SK-N-SH treated with all-trans-retinoic acid at 6 μM for 48 hours (cell line): ENCODE data around the gene ZBED4.

Experiments used
- ATAC-seq: fragments of 200-7000 bp; cut with Tn5 transposase; 3 replicates; pipeline ENCODE4 v1.9.1; 2020; ENCODE audit warnings: mild to moderate bottlenecking, moderate library complexity
- ARNTL ChIP-seq: fragments of 450-650 bp; formaldehyde crosslinking; IDR thresholded peaks from 2 replicates; pipeline ENCODE4 v1.5.0; 2020; ENCODE audit warnings: low read depth, mild to moderate bottlenecking, moderate library complexity, borderline replicate concordance
- BACH2 ChIP-seq: fragments of 250-450 bp; sonication (Bioruptor Pico); IDR thresholded peaks from 2 replicates; pipeline ENCODE4 v1.9.0; 2021; ENCODE audit warnings: mild to moderate bottlenecking, borderline replicate concordance
- CSDC2 ChIP-seq: fragments of 250-450 bp; sonication (Bioruptor Pico); IDR thresholded peaks from 2 replicates; pipeline ENCODE4 v1.5.0; 2020; ENCODE audit warnings: mild to moderate bottlenecking, moderate library complexity
- ESRRG ChIP-seq: fragments of 250-450 bp; sonication (Bioruptor Pico); IDR thresholded peaks from 2 replicates; pipeline ENCODE4 v1.6.1; 2021; ENCODE audit warnings: mild to moderate bottlenecking
- GLIS3 ChIP-seq: fragments of 250-450 bp; sonication (Bioruptor Pico); IDR thresholded peaks from 2 replicates; pipeline ENCODE4 v1.5.0; 2020; ENCODE audit warnings: mild to moderate bottlenecking, moderate library complexity
- ISL1 ChIP-seq: fragments of 250-450 bp; sonication (Bioruptor Pico); IDR thresholded peaks from 2 replicates; pipeline ENCODE4 v2.1.2; 2022; ENCODE audit warnings: mild to moderate bottlenecking, moderate library complexity
- OSR1 ChIP-seq: fragments of 250-450 bp; sonication (Bioruptor Pico); IDR thresholded peaks from 2 replicates; pipeline ENCODE4 v1.8.0; 2022; ENCODE audit warnings: moderate library complexity, mild to moderate bottlenecking, inconsistent platforms
- PPARA ChIP-seq: fragments of 250-450 bp; sonication (Bioruptor Pico); IDR thresholded peaks from 2 replicates; pipeline ENCODE4 v1.5.0; 2020; ENCODE audit warnings: mild to moderate bottlenecking, borderline replicate concordance
- RARB ChIP-seq: fragments of 250-450 bp; sonication (Bioruptor Pico); IDR thresholded peaks from 2 replicates; pipeline ENCODE4 v1.8.0; 2021; ENCODE audit warnings: mild to moderate bottlenecking, moderate library complexity
- SNAI2 ChIP-seq: fragments of 250-450 bp; sonication (Bioruptor Pico); IDR thresholded peaks from 2 replicates; pipeline ENCODE4 v1.5.0; 2020; ENCODE audit warnings: mild to moderate bottlenecking, moderate library complexity
- TCF4 ChIP-seq: fragments of 250-450 bp; sonication (Bioruptor Pico); IDR thresholded peaks from 2 replicates; pipeline ENCODE4 v1.8.0; 2021; ENCODE audit warnings: mild to moderate bottlenecking, moderate library complexity, borderline replicate concordance
- TOX ChIP-seq: fragments of 250-450 bp; sonication (Bioruptor Pico); IDR thresholded peaks from 2 replicates; pipeline ENCODE4 v1.8.0; 2021; ENCODE audit warnings: mild to moderate bottlenecking, moderate library complexity, borderline replicate concordance
- ZC3H10 ChIP-seq: fragments of 250-450 bp; sonication (Bioruptor Pico); IDR thresholded peaks from 2 replicates; pipeline ENCODE4 v1.5.1; 2021; ENCODE audit warnings: mild to moderate bottlenecking, moderate library complexity
- ZFP3 ChIP-seq: fragments of 250-450 bp; sonication (Bioruptor Pico); IDR thresholded peaks from 2 replicates; pipeline ENCODE4 v1.5.0; 2020; ENCODE audit warnings: mild to moderate bottlenecking, moderate library complexity
- ZFP30 ChIP-seq: fragments of 450-650 bp; formaldehyde crosslinking; IDR thresholded peaks from 2 replicates; pipeline ENCODE4 v1.5.0; 2022; ENCODE audit warnings: mild to moderate bottlenecking, moderate library complexity
- ZNF565 ChIP-seq: fragments of 450-650 bp; formaldehyde crosslinking; conservative IDR thresholded peaks from 2 replicates; pipeline ENCODE4 v1.5.0; 2020; ENCODE audit warnings: low read depth, mild to moderate bottlenecking, moderate library complexity
- ZNF70 ChIP-seq: fragments of 450-650 bp; formaldehyde crosslinking; IDR thresholded peaks from 2 replicates; pipeline ENCODE4 v1.5.0; 2020; ENCODE audit warnings: mild to moderate bottlenecking, moderate library complexity
- ZNF8 ChIP-seq: fragments of 450-650 bp; formaldehyde crosslinking; IDR thresholded peaks from 2 replicates; pipeline ENCODE4 v1.5.0; 2020; ENCODE audit warnings: mild to moderate bottlenecking, moderate library complexity
- TF ChIP-seq, protein P1 (sequence below): fragments of 250-450 bp; sonication (Bioruptor Pico); IDR thresholded peaks from 2 replicates; pipeline ENCODE4 v1.5.0; 2020; ENCODE audit warnings: mild to moderate bottlenecking, moderate library complexity
- TF ChIP-seq, protein P2 (sequence below): fragments of 250-450 bp; sonication (Bioruptor Pico); IDR thresholded peaks from 2 replicates; pipeline ENCODE4 v1.8.0; 2021; ENCODE audit warnings: low read depth, mild to moderate bottlenecking, moderate library complexity, borderline replicate concordance
- TF ChIP-seq, protein P3 (sequence below): fragments of 250-450 bp; sonication (Bioruptor Pico); IDR thresholded peaks from 2 replicates; pipeline ENCODE4 v1.5.1; 2021; ENCODE audit warnings: mild to moderate bottlenecking, moderate library complexity

Gene ZBED4

DNA sequence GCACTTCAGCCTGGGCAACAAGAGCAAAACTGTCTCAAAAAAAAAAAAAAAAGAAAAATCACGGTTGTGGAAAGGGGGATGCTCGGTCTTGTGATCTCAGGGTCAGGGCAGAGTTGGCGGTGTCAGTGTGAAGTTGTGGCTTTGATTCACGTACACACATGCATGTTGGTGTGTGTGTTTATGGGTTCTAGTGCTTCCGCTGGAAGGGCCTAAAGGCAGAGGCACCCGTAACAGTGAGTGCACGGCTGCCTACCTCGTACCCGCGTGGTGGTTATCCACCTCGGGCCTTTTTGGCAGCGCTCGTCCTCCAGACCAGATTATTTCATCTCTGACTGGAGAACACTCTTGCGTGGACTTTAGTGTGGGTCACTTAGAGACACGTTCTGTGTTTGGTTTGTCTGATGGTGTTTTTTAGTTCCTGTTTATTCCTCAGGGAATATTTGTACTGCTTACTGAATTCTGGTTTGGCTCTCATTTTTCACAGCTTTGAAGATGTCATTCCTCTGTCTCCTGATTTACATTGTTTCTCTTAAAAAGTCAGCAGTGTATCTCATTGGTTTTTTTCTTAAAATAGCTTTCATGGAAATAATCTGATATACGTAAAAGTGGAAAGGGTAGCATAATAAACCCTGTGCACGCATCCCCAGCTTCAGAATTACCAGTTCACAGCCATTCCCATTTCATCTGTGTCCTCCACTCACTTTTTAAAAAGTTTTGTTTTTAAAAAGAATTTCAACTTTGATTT, 15.6 kb downstream of the ZBED4 start:
- TF ChIP-seq ISL1 (CRISPR knock-in tag): no peak
- no peak for TF ChIP-seq RARB (CRISPR knock-in tag)
- no peak for TF ChIP-seq GLIS3 (CRISPR knock-in tag)
- no peak for TF ChIP-seq ESRRG (CRISPR knock-in tag)
- TF ChIP-seq, protein P1, sequence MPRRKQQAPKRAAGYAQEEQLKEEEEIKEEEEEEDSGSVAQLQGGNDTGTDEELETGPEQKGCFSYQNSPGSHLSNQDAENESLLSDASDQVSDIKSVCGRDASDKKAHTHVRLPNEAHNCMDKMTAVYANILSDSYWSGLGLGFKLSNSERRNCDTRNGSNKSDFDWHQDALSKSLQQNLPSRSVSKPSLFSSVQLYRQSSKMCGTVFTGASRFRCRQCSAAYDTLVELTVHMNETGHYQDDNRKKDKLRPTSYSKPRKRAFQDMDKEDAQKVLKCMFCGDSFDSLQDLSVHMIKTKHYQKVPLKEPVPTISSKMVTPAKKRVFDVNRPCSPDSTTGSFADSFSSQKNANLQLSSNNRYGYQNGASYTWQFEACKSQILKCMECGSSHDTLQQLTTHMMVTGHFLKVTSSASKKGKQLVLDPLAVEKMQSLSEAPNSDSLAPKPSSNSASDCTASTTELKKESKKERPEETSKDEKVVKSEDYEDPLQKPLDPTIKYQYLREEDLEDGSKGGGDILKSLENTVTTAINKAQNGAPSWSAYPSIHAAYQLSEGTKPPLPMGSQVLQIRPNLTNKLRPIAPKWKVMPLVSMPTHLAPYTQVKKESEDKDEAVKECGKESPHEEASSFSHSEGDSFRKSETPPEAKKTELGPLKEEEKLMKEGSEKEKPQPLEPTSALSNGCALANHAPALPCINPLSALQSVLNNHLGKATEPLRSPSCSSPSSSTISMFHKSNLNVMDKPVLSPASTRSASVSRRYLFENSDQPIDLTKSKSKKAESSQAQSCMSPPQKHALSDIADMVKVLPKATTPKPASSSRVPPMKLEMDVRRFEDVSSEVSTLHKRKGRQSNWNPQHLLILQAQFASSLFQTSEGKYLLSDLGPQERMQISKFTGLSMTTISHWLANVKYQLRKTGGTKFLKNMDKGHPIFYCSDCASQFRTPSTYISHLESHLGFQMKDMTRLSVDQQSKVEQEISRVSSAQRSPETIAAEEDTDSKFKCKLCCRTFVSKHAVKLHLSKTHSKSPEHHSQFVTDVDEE (CRISPR knock-in tag): no peak
- TF ChIP-seq PPARA (CRISPR knock-in tag): no peak
- TF ChIP-seq ZNF70: no peak
- TF ChIP-seq, protein P2, sequence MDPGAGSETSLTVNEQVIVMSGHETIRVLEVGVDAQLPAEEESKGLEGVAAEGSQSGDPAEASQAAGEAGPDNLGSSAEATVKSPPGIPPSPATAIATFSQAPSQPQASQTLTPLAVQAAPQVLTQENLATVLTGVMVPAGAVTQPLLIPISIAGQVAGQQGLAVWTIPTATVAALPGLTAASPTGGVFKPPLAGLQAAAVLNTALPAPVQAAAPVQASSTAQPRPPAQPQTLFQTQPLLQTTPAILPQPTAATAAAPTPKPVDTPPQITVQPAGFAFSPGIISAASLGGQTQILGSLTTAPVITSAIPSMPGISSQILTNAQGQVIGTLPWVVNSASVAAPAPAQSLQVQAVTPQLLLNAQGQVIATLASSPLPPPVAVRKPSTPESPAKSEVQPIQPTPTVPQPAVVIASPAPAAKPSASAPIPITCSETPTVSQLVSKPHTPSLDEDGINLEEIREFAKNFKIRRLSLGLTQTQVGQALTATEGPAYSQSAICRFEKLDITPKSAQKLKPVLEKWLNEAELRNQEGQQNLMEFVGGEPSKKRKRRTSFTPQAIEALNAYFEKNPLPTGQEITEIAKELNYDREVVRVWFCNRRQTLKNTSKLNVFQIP (CRISPR knock-in tag): no peak
- no peak for TF ChIP-seq TCF4 (CRISPR knock-in tag)
- TF ChIP-seq, protein P3, sequence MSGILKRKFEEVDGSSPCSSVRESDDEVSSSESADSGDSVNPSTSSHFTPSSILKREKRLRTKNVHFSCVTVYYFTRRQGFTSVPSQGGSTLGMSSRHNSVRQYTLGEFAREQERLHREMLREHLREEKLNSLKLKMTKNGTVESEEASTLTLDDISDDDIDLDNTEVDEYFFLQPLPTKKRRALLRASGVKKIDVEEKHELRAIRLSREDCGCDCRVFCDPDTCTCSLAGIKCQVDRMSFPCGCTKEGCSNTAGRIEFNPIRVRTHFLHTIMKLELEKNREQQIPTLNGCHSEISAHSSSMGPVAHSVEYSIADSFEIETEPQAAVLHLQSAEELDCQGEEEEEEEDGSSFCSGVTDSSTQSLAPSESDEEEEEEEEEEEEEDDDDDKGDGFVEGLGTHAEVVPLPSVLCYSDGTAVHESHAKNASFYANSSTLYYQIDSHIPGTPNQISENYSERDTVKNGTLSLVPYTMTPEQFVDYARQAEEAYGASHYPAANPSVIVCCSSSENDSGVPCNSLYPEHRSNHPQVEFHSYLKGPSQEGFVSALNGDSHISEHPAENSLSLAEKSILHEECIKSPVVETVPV (CRISPR knock-in tag): no peak
- TF ChIP-seq OSR1: no peak
- TF ChIP-seq CSDC2 (CRISPR knock-in tag): no peak
- no peak for TF ChIP-seq ZC3H10 (CRISPR knock-in tag)
- TF ChIP-seq ZNF565 (CRISPR knock-in tag): no peak
- TF ChIP-seq ZFP3: no peak
- no peak for TF ChIP-seq SNAI2
- no peak for TF ChIP-seq TOX (CRISPR knock-in tag)
- no peak for TF ChIP-seq ARNTL (CRISPR knock-in tag)
- no peak for TF ChIP-seq BACH2 (CRISPR knock-in tag)
- no peak for TF ChIP-seq ZFP30 (CRISPR knock-in tag)

DNA sequence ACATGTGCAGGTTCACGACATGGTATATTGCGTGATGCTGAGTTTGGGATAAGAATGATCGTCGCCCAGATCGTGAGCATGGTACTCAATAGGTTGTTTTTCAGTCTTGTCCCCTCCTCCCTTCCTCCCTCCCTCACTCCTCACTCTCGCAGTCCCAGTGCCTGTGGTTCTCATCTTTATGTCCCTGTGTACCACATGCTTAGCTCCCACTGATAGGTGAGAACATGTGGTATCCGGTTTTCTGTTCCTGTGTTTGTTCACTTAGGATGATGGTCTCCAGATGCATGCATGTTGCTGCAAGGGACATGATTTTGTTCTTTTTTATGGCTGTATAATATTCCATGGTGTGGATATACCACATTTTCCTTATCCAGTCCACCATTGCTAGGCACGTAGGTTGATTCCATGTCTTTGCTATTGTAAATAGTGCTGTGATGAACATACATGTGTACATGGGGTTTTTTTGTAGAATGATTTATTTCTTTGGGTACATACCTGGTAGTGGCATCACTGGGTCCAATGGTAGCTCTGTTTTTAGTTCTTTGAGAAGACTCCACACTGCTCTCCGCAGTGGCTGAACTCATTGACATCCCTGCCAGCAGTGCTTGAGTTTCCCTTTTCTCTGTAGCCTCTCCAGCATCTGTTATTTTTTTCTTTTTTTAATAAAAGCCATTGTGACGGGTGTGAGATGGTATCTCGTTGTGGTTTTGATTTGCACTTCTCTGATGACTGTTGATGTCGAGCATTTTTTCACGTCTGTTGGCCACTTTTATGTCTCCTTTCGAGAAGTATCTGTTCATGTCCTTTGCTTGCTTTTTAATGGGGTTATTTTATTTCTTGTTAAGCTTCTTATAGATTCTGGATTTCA, 16.4 kb downstream of the ZBED4 start:
- no peak for ATAC-seq
- TF ChIP-seq ZNF8 (CRISPR knock-in tag) (peak; percentile 89), ZFP30 (CRISPR knock-in tag) (no peak), ZNF70 (no peak)

More for the DNA sequence above, 15.6 kb downstream of the ZBED4 start:
- ATAC-seq: no peak

DNA sequence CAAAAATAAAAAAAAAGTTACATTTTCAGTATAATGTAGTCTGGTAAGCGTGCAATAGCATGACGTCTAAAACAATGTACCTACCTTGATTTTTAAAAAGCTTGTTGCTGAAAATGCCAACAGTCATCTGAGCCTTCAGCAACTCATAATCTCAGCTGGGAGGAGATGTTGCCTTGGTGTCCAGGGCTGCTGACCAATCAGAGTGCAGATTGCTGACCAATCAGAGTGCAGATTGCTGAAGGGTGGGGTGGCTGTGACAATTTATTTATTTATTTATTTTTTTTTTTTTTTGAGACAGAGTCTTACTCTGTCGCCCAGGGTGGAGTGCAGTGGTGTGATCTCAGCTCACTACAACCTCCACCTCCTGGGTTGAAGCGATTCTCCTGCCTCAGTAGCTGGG, 17.8 kb downstream of the ZBED4 start:
- no peak for ATAC-seq
- TF ChIP-seq TCF4 (CRISPR knock-in tag) (no peak), ZFP3 (no peak)

DNA sequence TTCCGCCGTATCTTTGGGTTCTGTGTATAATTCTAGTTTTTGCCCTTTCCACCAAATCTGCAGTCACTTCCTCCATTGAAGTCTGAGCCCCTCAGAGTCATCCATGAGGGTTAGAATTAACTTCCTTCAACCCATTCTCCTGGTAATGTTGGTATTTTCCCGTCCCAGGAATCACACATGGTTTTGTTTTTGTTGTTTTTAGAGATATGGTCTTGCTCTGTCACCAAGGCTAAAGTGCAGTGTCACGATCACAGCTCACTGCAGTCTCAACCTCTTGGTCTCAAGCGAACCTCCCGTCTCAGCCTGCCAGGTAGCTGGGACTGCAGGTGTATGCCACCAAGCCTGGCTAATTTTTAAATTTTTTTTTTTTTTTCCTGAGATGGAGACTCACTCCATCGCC, 18.7 kb downstream of the ZBED4 start:
- ATAC-seq: no peak
- TF ChIP-seq ESRRG (CRISPR knock-in tag): no peak
- TF ChIP-seq, protein P3 (CRISPR knock-in tag): no peak
- TF ChIP-seq, protein P1 (CRISPR knock-in tag): no peak
- TF ChIP-seq ZFP3: no peak
- TF ChIP-seq TOX (CRISPR knock-in tag): no peak
- TF ChIP-seq OSR1: no peak
- no peak for TF ChIP-seq ISL1 (CRISPR knock-in tag)
- TF ChIP-seq, protein P2 (CRISPR knock-in tag): no peak
- TF ChIP-seq GLIS3 (CRISPR knock-in tag): no peak
- TF ChIP-seq PPARA (CRISPR knock-in tag): no peak
- no peak for TF ChIP-seq CSDC2 (CRISPR knock-in tag)
- TF ChIP-seq TCF4 (CRISPR knock-in tag): no peak
- no peak for TF ChIP-seq ZNF565 (CRISPR knock-in tag)
- TF ChIP-seq RARB (CRISPR knock-in tag): no peak
- TF ChIP-seq SNAI2: no peak
- no peak for TF ChIP-seq ZNF8 (CRISPR knock-in tag)
